Mesenteric fat pad (tissue), 1 donor: ENCODE data around the gene WWC2. TPM values are rescaled to one million over a fixed set of nuclear protein-coding genes. Genes with fewer than 3 reads are reported as not detected.
"Not testable (repeated sequence)": the region's sequence is repeated elsewhere in the genome, so short reads cannot be mapped to it uniquely, and the experiment has no call there.

Source experiments
- DNase-seq: peaks from one replicate; pipeline ENCODE4 v3.0.0-alpha.2; 2020; ENCODE audit warnings: low spot score
- total RNA-seq: library from RNA; stranded (reverse); fragmentation: NEBNext Ultra II Directional; extraction: Animal tissue kit (Norgen Biotek cat#: 25700); gene quantifications from one replicate; pipeline ENCODE4 v1.2.1, GENCODE V29; 2021
- donor health status: DM: yes; HTN: yes; CAD: no.

WWC2 gene
- total RNA-seq, 1 donor from 2014 or later: 37.6 TPM

GRCh38 chr4:183171484-183172267, 72.6 kb downstream of the WWC2 start:
- DNase-seq: no peak

- DNase-seq: no peak
These were observed 73.8 kb downstream of the WWC2 start for GRCh38 chr4:183172881-183173280.

GRCh38 chr4:183173580-183174526, 74.8 kb downstream of the WWC2 start:
- DNase-seq: no peak

GRCh38 chr4:183175631-183176232, 76.7 kb downstream of the WWC2 start:
- DNase-seq: no peak

DNA sequence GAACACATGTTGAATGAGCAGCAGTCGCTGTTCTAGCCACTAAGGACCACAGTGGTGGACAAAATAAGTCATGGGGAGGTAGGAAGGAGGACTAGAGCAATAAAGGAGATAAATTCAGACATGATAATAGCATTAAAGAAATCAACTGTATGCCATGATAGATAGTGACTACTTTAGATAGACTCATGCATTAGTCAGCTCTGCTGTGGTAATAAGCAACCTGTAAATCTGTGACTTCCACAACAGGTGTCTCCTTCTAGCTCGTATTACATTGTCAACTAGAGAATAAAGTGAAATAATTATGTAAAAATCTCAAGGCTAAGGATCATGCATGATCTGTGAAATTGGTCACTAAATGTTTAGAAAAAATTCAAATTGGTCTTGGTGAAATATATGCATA, 77.9 kb downstream of the WWC2 start:
- no peak for DNase-seq

DNA sequence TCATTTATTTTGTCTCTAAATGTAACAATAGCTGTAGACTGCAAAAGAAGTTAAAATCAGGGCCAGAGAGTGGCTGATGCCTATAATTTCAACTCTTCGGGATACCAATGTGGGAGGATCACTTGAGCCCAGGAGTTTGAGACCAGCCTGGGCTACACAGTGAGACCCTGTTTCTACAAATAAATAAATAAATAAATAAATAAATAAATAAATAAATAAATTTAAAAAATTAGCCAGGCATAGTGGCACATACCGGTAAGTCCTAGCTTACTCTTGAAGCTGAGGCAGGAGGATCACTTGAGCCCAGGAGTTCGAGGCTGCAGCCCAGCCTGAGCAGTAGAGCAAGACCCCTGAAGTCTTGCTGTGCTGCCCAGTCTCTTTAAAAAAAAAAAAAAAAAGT, 79.1 kb downstream of the WWC2 start:
- DNase-seq: no peak

DNA sequence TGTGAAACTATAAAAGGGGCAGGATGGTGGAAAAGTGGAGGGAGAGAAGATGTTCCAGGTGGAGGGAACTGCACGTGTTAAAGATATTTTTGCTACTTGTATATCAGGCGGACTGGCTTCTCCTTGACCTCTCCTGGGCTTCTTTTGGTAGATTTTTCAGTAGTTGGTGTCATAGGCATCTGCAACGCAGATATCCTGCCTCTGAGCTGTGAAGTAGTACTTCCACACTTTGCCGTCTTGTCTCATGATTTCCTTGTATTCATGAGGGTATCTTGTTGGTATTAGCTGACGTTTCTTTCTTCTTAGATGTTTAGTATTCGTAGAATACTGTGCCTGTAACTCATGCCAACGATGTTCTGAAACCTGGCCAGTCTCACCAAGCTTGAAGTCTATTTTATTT, 81.0 kb downstream of the WWC2 start:
- DNase-seq: no peak

GRCh38 chr4:183180621-183181020, 81.6 kb downstream of the WWC2 start:
- no peak for DNase-seq

- DNase-seq: no peak
These were observed 82.0 kb downstream of the WWC2 start for GRCh38 chr4:183181081-183181480.

GRCh38 chr4:183182873-183183725, 84.0 kb downstream of the WWC2 start:
- DNase-seq: no peak

DNA sequence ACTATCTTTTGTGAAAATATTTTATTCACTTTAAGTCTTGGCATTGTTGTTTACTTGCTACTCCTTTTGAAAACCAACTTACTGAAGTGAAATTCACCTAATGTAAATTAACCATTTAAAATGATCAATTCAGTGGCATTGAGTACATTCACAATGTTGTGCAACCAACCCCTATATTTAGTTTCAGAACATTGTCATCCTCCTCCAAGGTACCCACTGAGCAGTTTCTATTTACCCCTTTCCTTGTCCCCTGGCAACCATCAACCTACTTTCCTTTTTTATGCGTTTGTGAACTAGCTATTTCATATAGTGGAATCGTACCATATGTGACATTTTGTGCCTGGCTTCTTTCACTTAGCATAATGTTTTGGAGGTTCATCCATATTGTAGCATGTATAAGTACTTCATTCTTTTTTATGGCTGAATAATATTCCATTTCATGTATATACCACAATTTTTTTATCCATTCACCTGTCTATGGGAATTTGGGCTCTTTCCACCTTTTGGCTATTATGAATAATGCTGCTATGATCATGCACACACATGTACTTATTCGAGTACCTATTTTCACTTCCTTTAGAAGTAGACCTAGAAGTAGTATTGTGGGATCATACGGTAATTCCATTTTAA, 85.0 kb downstream of the WWC2 start:
- no peak for DNase-seq

- no peak for DNase-seq
These were observed 86.0 kb downstream of the WWC2 start for GRCh38 chr4:183185018-183185417.

DNA sequence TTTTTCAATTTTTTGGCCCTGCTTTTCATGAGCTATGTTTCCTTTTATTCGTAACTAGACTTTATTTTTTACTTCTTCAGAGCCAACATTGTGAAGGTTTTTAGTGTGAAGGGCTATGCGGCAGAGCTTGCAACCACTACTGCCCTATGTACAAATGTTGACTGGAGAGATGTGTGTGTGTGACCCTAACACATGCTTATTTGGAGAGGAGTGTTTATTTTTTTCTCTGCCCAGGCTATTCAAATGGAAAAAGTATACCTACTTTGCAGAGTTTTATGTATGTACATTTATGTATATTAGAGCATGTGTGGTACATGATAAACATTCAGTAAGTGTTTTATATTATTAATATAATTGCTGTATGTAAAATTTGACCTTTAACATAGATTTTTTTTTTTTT, 86.5 kb downstream of the WWC2 start:
- DNase-seq: no peak

DNA sequence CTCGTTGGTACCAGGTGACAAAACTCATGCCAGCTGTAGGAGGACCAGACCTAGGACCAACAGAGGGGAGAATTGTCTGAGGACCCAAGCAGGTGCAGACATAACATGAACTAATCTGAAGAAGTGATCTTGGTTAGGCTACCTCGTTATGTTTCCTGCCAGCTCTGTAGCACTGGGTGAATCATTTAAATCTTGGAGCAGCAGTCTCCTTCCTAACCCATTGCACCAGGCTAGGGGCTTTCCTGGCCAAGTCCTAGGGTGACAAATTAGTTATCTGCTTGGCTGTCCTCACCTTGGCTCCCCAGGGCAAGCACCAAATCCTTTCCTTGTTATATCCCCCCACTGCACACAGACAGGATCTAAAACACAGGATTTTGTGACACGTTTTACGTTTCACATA, 87.8 kb downstream of the WWC2 start:
- DNase-seq: no peak

DNA sequence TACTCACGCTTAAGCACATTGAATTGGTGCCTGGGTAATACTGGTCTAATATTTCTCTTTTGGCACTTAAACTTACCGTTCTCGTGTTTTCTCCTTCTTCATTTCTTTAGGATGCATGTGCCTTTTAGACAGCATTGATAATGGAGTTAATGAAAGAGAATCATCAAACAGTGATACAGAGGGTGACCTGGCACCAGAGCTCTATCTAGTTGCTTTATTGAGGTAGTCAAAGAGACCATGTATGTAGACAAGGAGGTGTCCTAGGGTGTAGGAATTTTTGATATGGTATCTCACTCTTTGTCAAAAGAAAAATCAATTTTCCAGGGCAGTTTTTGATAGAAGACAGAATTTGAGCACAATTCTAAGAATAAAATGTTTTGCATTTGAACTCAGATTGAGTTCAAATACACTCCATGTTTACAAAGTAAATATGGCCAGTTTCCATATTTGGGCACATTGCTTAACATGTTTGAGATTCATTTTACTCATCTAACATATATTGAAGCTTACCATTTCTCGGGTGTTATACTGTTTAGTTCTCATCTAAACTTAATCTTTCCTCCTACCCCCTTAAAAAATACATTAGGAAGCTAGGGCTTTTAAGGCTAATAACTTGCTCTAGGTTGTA, 92.0 kb downstream of the WWC2 start:
- no peak for DNase-seq

DNA sequence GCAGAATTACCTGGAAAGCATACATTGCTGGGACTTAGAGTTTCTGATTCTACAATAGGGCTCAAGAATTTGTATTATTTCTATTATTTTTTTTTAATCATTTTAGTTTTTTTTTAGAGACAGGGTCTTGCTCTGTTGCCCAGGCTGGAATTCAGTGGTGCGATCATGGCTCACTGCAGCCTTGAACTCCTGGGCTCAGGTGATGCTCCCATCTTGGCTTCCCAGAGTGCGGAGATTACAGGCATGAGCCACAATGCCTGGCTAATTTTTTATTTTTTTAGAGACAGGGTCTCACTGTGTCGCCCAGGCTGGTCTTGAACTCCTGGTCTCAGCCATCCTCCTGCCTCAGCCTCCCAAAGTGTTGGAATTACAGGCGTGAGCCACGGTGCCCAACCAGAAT, 92.6 kb downstream of the WWC2 start:
- no peak for DNase-seq

DNA sequence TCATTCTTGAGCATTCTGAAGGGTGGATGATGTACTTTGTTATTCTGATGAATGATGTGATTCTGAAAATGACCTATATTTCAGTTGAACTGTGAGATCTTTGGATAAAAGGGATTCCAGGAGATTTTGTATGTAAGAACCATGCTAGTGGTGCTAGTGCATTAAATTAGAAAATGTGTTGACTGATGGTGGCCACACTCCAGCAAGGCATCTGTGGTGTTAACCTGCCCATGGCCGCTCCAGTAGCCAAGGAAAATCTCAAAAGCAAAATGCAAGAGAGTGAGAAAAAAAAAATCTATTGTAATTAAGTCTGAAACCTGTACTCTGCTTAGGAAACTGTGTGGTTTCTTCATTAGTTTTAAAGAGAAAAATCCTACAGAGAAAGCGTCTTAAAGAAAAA, 93.5 kb downstream of the WWC2 start:
- DNase-seq: no peak

DNA sequence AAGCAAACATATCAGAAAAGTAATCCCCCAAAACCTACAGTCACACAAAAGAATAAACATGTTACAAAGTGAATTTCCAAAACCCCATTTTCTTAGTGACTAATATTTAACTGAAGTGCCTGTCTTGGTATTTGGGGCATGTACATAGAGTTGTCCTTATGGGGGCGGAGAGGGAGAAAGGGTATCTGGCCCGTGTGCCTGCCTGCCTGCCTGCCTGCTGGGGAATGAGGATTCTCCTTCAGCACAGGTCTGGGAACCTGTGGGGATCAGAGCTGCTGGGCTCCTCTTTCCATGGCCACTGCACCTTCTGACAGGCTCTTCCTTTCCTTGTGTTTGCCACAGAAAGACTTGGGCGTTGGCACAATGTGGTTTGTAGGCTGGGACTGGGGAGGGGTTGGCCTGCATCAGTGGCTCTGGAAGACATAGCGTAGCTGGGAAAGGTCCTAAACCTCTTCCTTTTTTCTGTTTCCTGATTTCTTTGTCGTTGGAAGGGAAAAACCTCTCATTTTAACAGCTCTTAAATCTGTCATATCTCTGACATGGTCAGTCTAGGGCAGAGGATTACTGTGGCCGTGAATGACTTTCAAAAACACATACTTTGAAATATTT, 94.8 kb downstream of the WWC2 start:
- not testable (repeated sequence) for DNase-seq

- no peak for DNase-seq
These were observed 96.5 kb downstream of the WWC2 start for GRCh38 chr4:183195534-183195933.

DNA sequence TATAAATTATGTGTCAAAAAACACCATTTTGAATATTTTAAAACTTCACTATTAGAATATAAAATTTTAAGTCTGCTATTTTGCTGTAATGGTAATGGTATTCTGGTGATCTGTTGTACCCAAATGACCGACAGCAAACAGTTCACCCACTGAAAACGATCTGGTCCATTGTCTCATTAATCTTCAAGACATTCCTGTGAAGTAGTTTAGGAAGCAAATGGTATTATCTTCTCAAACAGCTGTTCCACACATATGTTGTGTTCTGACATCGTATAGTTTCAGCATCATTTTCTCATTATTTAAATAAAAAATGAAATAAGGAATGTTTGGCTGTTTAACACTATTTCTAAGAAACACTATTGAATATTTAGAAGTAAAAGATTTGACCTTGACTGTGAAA, 98.1 kb downstream of the WWC2 start:
- DNase-seq: no peak
